Mesenchymal stem cell (in vitro differentiated cells and primary cell): ENCODE data around the gene ATP8A1.

Source experiments
- DNase-seq: peaks from one replicate; pipeline ENCODE4 v3.0.0-alpha.2; 2013
- H2AFZ ChIP-seq: one replicate; pipeline ENCODE4 v1.6.1; 2013; ENCODE audit warnings: low read depth, mild to moderate bottlenecking, control low read depth, inconsistent platforms, low read length, moderate library complexity
- H2AK5ac ChIP-seq: 2 replicates; pipeline ENCODE4 v1.6.1; 2013; ENCODE audit warnings: low read length, moderate library complexity, mild to moderate bottlenecking, inconsistent platforms; ENCODE audit not compliant: severe bottlenecking
- H2BK120ac ChIP-seq: one replicate; pipeline ENCODE4 v1.6.1; 2013; ENCODE audit warnings: low read depth, mild to moderate bottlenecking, inconsistent platforms, low read length, moderate library complexity
- H2BK12ac ChIP-seq, 2 experiments: one replicate each; pipeline ENCODE4 v1.6.1; 2013; ENCODE audit warnings: inconsistent platforms in 2 of 2, low read length in 2 of 2, mild to moderate bottlenecking in 2 of 2, moderate library complexity in 2 of 2, control low read depth in 1 of 2
- H2BK15ac ChIP-seq: one replicate; pipeline ENCODE4 v1.6.1; 2013; ENCODE audit warnings: mild to moderate bottlenecking, low read depth, inconsistent platforms; ENCODE audit not compliant: poor library complexity, severe bottlenecking
- H2BK5ac ChIP-seq: 2 replicates; pipeline ENCODE4 v1.6.1; 2013; ENCODE audit warnings: low read depth, mild to moderate bottlenecking, low read length, control low read depth, inconsistent platforms; ENCODE audit not compliant: poor library complexity, severe bottlenecking
- H3K14ac ChIP-seq, 2 experiments: one replicate each; pipeline ENCODE4 v1.6.1; 2013; ENCODE audit warnings: inconsistent platforms in 2 of 2, low read length in 2 of 2, control low read depth in 1 of 2, mild to moderate bottlenecking in 1 of 2, moderate library complexity in 1 of 2
- H3K18ac ChIP-seq, 2 experiments: one replicate each; pipeline ENCODE4 v1.6.1; 2013; ENCODE audit warnings: inconsistent platforms in 2 of 2, low read length in 2 of 2, control low read depth in 1 of 2, low read depth in 1 of 2, mild to moderate bottlenecking in 1 of 2
- H3K23ac ChIP-seq, 2 experiments: one replicate each; pipeline ENCODE4 v1.6.1; 2013; ENCODE audit warnings: inconsistent platforms in 2 of 2, low read length in 2 of 2, mild to moderate bottlenecking in 2 of 2, moderate library complexity in 2 of 2, control low read depth in 1 of 2
- H3K27ac ChIP-seq: 2 replicates; pipeline ENCODE4 v1.5.1; 2013; ENCODE audit warnings: mild to moderate bottlenecking, moderate library complexity, low read length, control low read depth, inconsistent platforms; ENCODE audit not compliant: poor library complexity, severe bottlenecking
- H3K27me3 ChIP-seq, 2 experiments: 2 replicates each; pipeline versions ENCODE4 v1.6.1 to v1.7.0; 2013; ENCODE audit warnings: low read length in 2 of 2, mild to moderate bottlenecking in 2 of 2, moderate library complexity in 2 of 2, control low read depth in 1 of 2, inconsistent platforms in 1 of 2; ENCODE audit not compliant: control insufficient read depth in 1 of 2, insufficient read depth in 1 of 2
- H3K36me3 ChIP-seq, 2 experiments: 2 replicates each; pipeline versions ENCODE4 v1.6.1 to v1.7.0; 2013; ENCODE audit warnings: low read length in 2 of 2, control low read depth in 1 of 2, inconsistent platforms in 1 of 2, low read depth in 1 of 2, mild to moderate bottlenecking in 1 of 2; ENCODE audit not compliant: insufficient read depth in 2 of 2, control insufficient read depth in 1 of 2
- H3K4ac ChIP-seq, 2 experiments: one replicate each; pipeline ENCODE4 v1.6.1; 2013; ENCODE audit warnings: inconsistent platforms in 2 of 2, low read length in 2 of 2, mild to moderate bottlenecking in 2 of 2, moderate library complexity in 2 of 2, control low read depth in 1 of 2, low read depth in 1 of 2
- H3K4me1 ChIP-seq: 2 replicates; pipeline ENCODE4 v1.6.1; 2013; ENCODE audit warnings: low read depth, low read length, control low read depth; ENCODE audit not compliant: control insufficient read depth, insufficient read depth
- H3K4me2 ChIP-seq: 2 replicates; pipeline ENCODE4 v1.6.1; 2013; ENCODE audit warnings: low read length, mild to moderate bottlenecking, inconsistent platforms; ENCODE audit not compliant: poor library complexity, severe bottlenecking
- H3K4me3 ChIP-seq, 2 experiments: 2 replicates each; pipeline versions ENCODE4 v1.5.1 to v1.7.0; 2013; ENCODE audit warnings: low read length in 2 of 2, mild to moderate bottlenecking in 2 of 2, control low read depth in 1 of 2, low read depth in 1 of 2; ENCODE audit not compliant: insufficient read depth in 1 of 2
- H3K79me1 ChIP-seq: replicated peaks from 2 replicates; pipeline ENCODE4 v1.6.1; 2013; ENCODE audit warnings: mild to moderate bottlenecking, control low read depth, low read length, inconsistent platforms; ENCODE audit not compliant: poor library complexity, severe bottlenecking
- H3K9ac ChIP-seq: 2 replicates; pipeline ENCODE4 v1.7.0; 2013; ENCODE audit warnings: mild to moderate bottlenecking, low read length, moderate library complexity
- H3K9me3 ChIP-seq: 2 replicates; pipeline ENCODE4 v1.7.0; 2013; ENCODE audit warnings: mild to moderate bottlenecking, low read length; ENCODE audit not compliant: control insufficient read depth
- H4K8ac ChIP-seq: one replicate; pipeline ENCODE4 v1.6.1; 2013; ENCODE audit warnings: inconsistent platforms, mild to moderate bottlenecking, low read length, moderate library complexity
- H4K91ac ChIP-seq: one replicate; pipeline ENCODE4 v1.6.1; 2013; ENCODE audit warnings: mild to moderate bottlenecking, low read length, inconsistent platforms
- WGBS: methylation state at CpG from one replicate; pipeline ENCODE4 v1.1.7; 2013; ENCODE audit warnings: mixed read lengths; 5-methylcytosine and 5-hydroxymethylcytosine counted together

The ATP8A1 gene

GRCh38 chr4:42658261-42658660 lies 1.4 kb upstream of the ATP8A1 start:
- H2AK5ac ChIP-seq, result no peak overlapping the region
- no peaks in the 10 kb centered on the region for H3K36me3 ChIP-seq
- H3K4me2 ChIP-seq, result no peak overlapping the region
- H4K91ac ChIP-seq, result no peak overlapping the region
- no peak overlapping the region for H2BK15ac ChIP-seq
- H3K9ac ChIP-seq, result no peak overlapping the region
- no peaks in the 10 kb centered on the region for H3K9me3 ChIP-seq
- no peak for DNase-seq
- no peak overlapping the region for H2AFZ ChIP-seq
- no peak overlapping the region for H3K4me3 ChIP-seq
- peaks cover 0 to 13% of the 10 kb centered on the region in 2 experiments for H3K27me3 ChIP-seq
- peaks cover 9% of the 10 kb centered on the region for H3K4me1 ChIP-seq
- no peak overlapping the region for H3K14ac ChIP-seq
- 79% methylated on average over 2 of the region's 2 CpGs for WGBS
- H2BK12ac ChIP-seq, result no peak overlapping the region
- no peak overlapping the region for H3K4ac ChIP-seq
- H2BK120ac ChIP-seq, result no peak overlapping the region
- H3K18ac ChIP-seq, result no peak overlapping the region
- no peak overlapping the region for H3K27ac ChIP-seq
- H3K23ac ChIP-seq, result no peak overlapping the region
- peaks cover 3% of the 10 kb centered on the region for H3K79me1 ChIP-seq
- H4K8ac ChIP-seq, result no peak overlapping the region
- H2BK5ac ChIP-seq, result no peak overlapping the region

GRCh38 chr4:42656679-42656943 lies 294 bp downstream of the ATP8A1 start:
- Histone ChIP-seq H3K9ac (peak overlapping the region; percentile 61), H3K36me3 (no peaks in the 10 kb centered on the region)
- WGBS, result under 1% methylated on average over 24 of the region's 31 CpGs

GRCh38 chr4:42655921-42656678 lies 805 bp downstream of the ATP8A1 start:
- Histone ChIP-seq H3K27ac (no peak overlapping the region), H3K9me3 (peaks cover 3% of the 10 kb centered on the region), H3K18ac (no peak overlapping the region), H2AFZ (peak overlapping the region; percentile 43), H2AK5ac (no peak overlapping the region), H3K9ac (peak overlapping the region; percentile 61), H2BK120ac (no peak overlapping the region), H3K36me3 (no peaks in the 10 kb centered on the region), H3K4ac (no peak overlapping the region), H3K4me1 (peaks cover 9% of the 10 kb centered on the region), H4K8ac (no peak overlapping the region), H3K23ac (no peak overlapping the region), H3K4me2 (peak overlapping the region; percentile 100), H3K4me3 (peak overlapping the region; percentile 72 to 92), H3K79me1 (peaks cover 3% of the 10 kb centered on the region), H2BK5ac (no peak overlapping the region), H2BK12ac (no peak overlapping the region), H2BK15ac (no peak overlapping the region), H4K91ac (no peak overlapping the region), H3K14ac (no peak overlapping the region), H3K27me3 (peaks cover 0 to 20% of the 10 kb centered on the region in 2 experiments)
- DNase-seq, result peak; percentile 29
- 2% methylated on average over 35 of the region's 39 CpGs for whole genome bisulfite sequencing

More at GRCh38 chr4:42656679-42656943, 294 bp downstream of the ATP8A1 start:
- Histone ChIP-seq H3K4me1 (peaks cover 9% of the 10 kb centered on the region), H3K4me3 (peak overlapping the region; percentile 72 to 92), H4K8ac (no peak overlapping the region), H2AFZ (peak overlapping the region; percentile 43), H2BK5ac (no peak overlapping the region), H3K27me3 (peaks cover 0 to 14% of the 10 kb centered on the region in 2 experiments), H3K4ac (no peak overlapping the region), H4K91ac (no peak overlapping the region), H3K14ac (peak overlapping the region in 1 of 2 experiments; percentile 18), H3K4me2 (peak overlapping the region; percentile 100), H3K23ac (no peak overlapping the region), H3K18ac (no peak overlapping the region), H3K9me3 (no peaks in the 10 kb centered on the region), H3K79me1 (peaks cover 3% of the 10 kb centered on the region), H2BK12ac (no peak overlapping the region), H3K27ac (no peak overlapping the region), H2AK5ac (no peak overlapping the region), H2BK120ac (no peak overlapping the region), H2BK15ac (no peak overlapping the region)
- no peak for DNase-seq

GRCh38 chr4:42655269-42655637 lies 1.7 kb downstream of the ATP8A1 start:
- H2BK12ac ChIP-seq, result no peak overlapping the region

More at GRCh38 chr4:42655269-42655637, 1.7 kb downstream of the ATP8A1 start:
- Histone ChIP-seq H3K9me3 (peaks cover 3% of the 10 kb centered on the region), H4K8ac (no peak overlapping the region), H3K9ac (no peak overlapping the region), H3K18ac (no peak overlapping the region), H4K91ac (no peak overlapping the region), H2AFZ (no peak overlapping the region), H3K23ac (no peak overlapping the region), H2BK15ac (no peak overlapping the region), H3K27me3 (peaks cover 0 to 21% of the 10 kb centered on the region in 2 experiments), H3K4me2 (no peak overlapping the region), H3K27ac (no peak overlapping the region), H2BK120ac (no peak overlapping the region), H3K4me3 (peak overlapping the region in 1 of 2 experiments; percentile 92), H3K36me3 (no peaks in the 10 kb centered on the region), H2AK5ac (no peak overlapping the region), H2BK5ac (no peak overlapping the region), H3K79me1 (peaks cover 3% of the 10 kb centered on the region), H3K14ac (no peak overlapping the region), H3K4me1 (peaks cover 9% of the 10 kb centered on the region), H3K4ac (no peak overlapping the region)
- 100% methylated on average over 1 of the region's 1 CpG for WGBS
- DNase-seq, result no peak
